Loucy (cell line): ENCODE data around the gene SLFN5.

ENCODE experiments used
- EZH2phosphoT487 ChIP-seq: fragments of 200-600 bp; IDR thresholded peaks from 2 replicates; pipeline ENCODE4 v1.6.1; 2018; ENCODE audit warnings: antibody characterized with exemption, mild to moderate bottlenecking, moderate library complexity, borderline replicate concordance
- TF ChIP-seq, protein P1 (sequence below): fragments of 200-600 bp; sonication (generic); conservative IDR thresholded peaks from 2 replicates; pipeline ENCODE4 v1.5.1; 2014; ENCODE audit warnings: mild to moderate bottlenecking, antibody characterized with exemption, low read length

DNA sequence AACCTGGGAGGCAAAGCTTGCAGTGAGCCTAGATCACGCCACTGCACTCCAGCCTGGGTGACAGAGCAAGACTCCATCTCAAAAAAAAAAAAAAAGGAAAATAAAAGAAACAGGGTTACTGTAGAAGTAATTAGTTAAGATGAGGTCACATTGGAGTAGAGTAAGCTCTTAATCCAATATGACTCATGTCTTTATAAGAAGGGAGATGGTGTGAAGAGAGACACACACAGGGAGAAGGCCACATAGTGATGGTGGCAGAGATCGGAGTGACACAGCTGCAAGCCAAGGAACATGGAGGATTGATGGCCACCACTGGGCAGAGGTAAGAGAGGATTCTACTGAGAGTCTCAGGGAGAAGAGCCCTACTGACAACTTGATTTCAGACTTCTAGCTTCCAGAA is 15.3 kb upstream of the SLFN5 start:
- TF ChIP-seq, protein P1, sequence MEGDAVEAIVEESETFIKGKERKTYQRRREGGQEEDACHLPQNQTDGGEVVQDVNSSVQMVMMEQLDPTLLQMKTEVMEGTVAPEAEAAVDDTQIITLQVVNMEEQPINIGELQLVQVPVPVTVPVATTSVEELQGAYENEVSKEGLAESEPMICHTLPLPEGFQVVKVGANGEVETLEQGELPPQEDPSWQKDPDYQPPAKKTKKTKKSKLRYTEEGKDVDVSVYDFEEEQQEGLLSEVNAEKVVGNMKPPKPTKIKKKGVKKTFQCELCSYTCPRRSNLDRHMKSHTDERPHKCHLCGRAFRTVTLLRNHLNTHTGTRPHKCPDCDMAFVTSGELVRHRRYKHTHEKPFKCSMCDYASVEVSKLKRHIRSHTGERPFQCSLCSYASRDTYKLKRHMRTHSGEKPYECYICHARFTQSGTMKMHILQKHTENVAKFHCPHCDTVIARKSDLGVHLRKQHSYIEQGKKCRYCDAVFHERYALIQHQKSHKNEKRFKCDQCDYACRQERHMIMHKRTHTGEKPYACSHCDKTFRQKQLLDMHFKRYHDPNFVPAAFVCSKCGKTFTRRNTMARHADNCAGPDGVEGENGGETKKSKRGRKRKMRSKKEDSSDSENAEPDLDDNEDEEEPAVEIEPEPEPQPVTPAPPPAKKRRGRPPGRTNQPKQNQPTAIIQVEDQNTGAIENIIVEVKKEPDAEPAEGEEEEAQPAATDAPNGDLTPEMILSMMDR = no peak
- no peak for TF ChIP-seq EZH2phosphoT487
